HepG2 (cell line): ENCODE measurements around the gene UGP2. TPM values are rescaled to one million over a fixed set of nuclear protein-coding genes. Genes with fewer than 3 reads are reported as not detected.
A peak's percentile ranks its signal among the peaks of the same experiment; 100 is the strongest.

Source experiments
- ATAC-seq: fragments of 200-7000 bp; cut with Tn5 transposase; 3 replicates; pipeline ENCODE4 v1.9.1; 2020; ENCODE audit warnings: mild to moderate bottlenecking, moderate library complexity
- BruUV-seq: library from RNA; stranded (reverse); fragments of 400-500 nt; replicated peaks from 2 replicates; lab custom pipeline; 2021; lab: Mats Ljungman, UMichigan
- CTCF ChIA-PET: fragments of 300-600 bp; formaldehyde crosslinking; extraction: SDS; loops from one replicate; lab custom pipeline; 2021; ENCODE audit warnings: low total read pairs, inconsistent platforms, low intra/inter-chr PET ratio; lab: Yijun Ruan, JAX
- POLR2A ChIA-PET: fragments of 350-600 bp; sonication (Branson Sonifier 250); formaldehyde crosslinking; loops from one replicate; lab custom pipeline; 2020; ENCODE audit warnings: antibody characterized with exemption, inconsistent platforms; lab: Yijun Ruan, JAX
- DNase-seq: peaks from one replicate; pipeline ENCODE4 v3.0.0-alpha.2; 2015; ENCODE audit warnings: low spot score
- FAIRE-seq: peaks from 3 replicates; lab custom pipeline; 2011; peaks lifted over from hg19 to GRCh38; lab: Jason Lieb, UNC
- H2AFZ ChIP-seq: one replicate; pipeline ENCODE4 v1.6.1; 2011; ENCODE audit warnings: low read length, inconsistent platforms
- H3K27ac ChIP-seq: fragments of 300-600 bp; 3 replicates; pipeline ENCODE4 v1.8.0; 2011; ENCODE audit warnings: mixed run types, mild to moderate bottlenecking, mixed read lengths, low read length, inconsistent platforms; ENCODE audit not compliant: insufficient read depth; ENCODE audit errors: extremely low read length
- H3K27me3 ChIP-seq, 2 experiments: fragments of 200-600 bp in 1 of 2; 2 replicates in 1 of 2; 3 replicates in 1 of 2; pipeline versions ENCODE4 v1.6.0 to v1.8.0; 2011; ENCODE audit warnings: low read length in 2 of 2, mild to moderate bottlenecking in 2 of 2, moderate library complexity in 2 of 2, inconsistent platforms in 1 of 2; ENCODE audit not compliant: insufficient read depth in 2 of 2, control insufficient read depth in 1 of 2
- H3K36me3 ChIP-seq, 2 experiments: fragments of 200-600 bp in 1 of 2; replicated peaks in 1 of 2; 2 replicates in 1 of 2; 3 replicates in 1 of 2; pipeline versions ENCODE4 v1.5.1 to v1.8.0; 2011; ENCODE audit warnings: low read length in 2 of 2, inconsistent platforms in 1 of 2; ENCODE audit not compliant: insufficient read depth in 2 of 2, control insufficient read depth in 1 of 2
- H3K4me1 ChIP-seq: 2 replicates; pipeline ENCODE4 v1.5.1; 2012; ENCODE audit warnings: low read length, inconsistent platforms; ENCODE audit not compliant: insufficient read depth
- H3K4me2 ChIP-seq: 2 replicates; pipeline ENCODE4 v1.6.0; 2011; ENCODE audit warnings: low read depth, low read length, inconsistent platforms
- H3K4me3 ChIP-seq, 3 experiments: fragments of 200-600 bp in 1 of 3; sonication (generic), shearing (Covaris generic) in 1 of 3; replicated peaks in 1 of 3; 2 replicates each; pipeline ENCODE4 v1.5.1; 2011 to 2016; ENCODE audit warnings: low read length in 3 of 3, inconsistent platforms in 2 of 3, low read depth in 2 of 3, mild to moderate bottlenecking in 2 of 3, control low read depth in 1 of 3, mixed read lengths in 1 of 3; ENCODE audit not compliant: insufficient read depth in 1 of 3
- H3K79me2 ChIP-seq: one replicate; pipeline ENCODE4 v1.6.1; 2011; ENCODE audit warnings: low read length, inconsistent platforms; ENCODE audit not compliant: insufficient read depth
- H3K9ac ChIP-seq: 2 replicates; pipeline ENCODE4 v1.6.0; 2011; ENCODE audit warnings: mild to moderate bottlenecking, low read depth, low read length, inconsistent platforms; ENCODE audit not compliant: insufficient read depth
- H3K9me3 ChIP-seq: 2 replicates; pipeline ENCODE4 v1.5.1; 2012; ENCODE audit warnings: mild to moderate bottlenecking, low read length
- H4K20me1 ChIP-seq: 2 replicates; pipeline ENCODE4 v1.6.0; 2011; ENCODE audit warnings: inconsistent platforms, mild to moderate bottlenecking, low read length, moderate library complexity; ENCODE audit not compliant: insufficient read depth
- CBX5 ChIP-seq: sonication (generic); formaldehyde crosslinking; IDR thresholded peaks from 2 replicates; pipeline ENCODE4 v1.4.0; 2020; ENCODE audit warnings: missing genetic modification reagents, borderline replicate concordance
- DNMT1 ChIP-seq: sonication (generic); formaldehyde crosslinking; IDR thresholded peaks from 2 replicates; pipeline ENCODE4 v1.5.1; 2020; ENCODE audit warnings: mild to moderate bottlenecking, missing genetic modification reagents
- FOXO4 ChIP-seq: sonication (generic); formaldehyde crosslinking; conservative IDR thresholded peaks from 2 replicates; pipeline ENCODE4 v1.8.1; 2023; ENCODE audit warnings: missing genetic modification reagents
- HNF4G ChIP-seq, 2 experiments: sonication (generic) in 1 of 2; formaldehyde crosslinking in 1 of 2; IDR thresholded peaks; 2 replicates each; pipeline versions ENCODE4 v1.4.0 to v1.6.1; 2011 to 2020; ENCODE audit warnings: borderline replicate concordance in 2 of 2, low read depth in 2 of 2, mild to moderate bottlenecking in 2 of 2, low read length in 1 of 2, missing genetic modification reagents in 1 of 2, moderate library complexity in 1 of 2
- REPIN1 ChIP-seq: sonication (generic); formaldehyde crosslinking; IDR thresholded peaks from 2 replicates; pipeline ENCODE4 v1.8.0; 2022; ENCODE audit warnings: missing genetic modification reagents, low read depth, mild to moderate bottlenecking, borderline replicate concordance
- RXRB ChIP-seq: IDR thresholded peaks from 2 replicates; pipeline ENCODE4 v1.6.1; 2016; ENCODE audit warnings: borderline replicate concordance, missing genetic modification reagents, missing compliant biosample characterization
- SP5 ChIP-seq: IDR thresholded peaks from 2 replicates; pipeline ENCODE4 v1.6.1; 2016; ENCODE audit warnings: low read depth, borderline replicate concordance
- ZBTB1 ChIP-seq: sonication (generic); formaldehyde crosslinking; IDR thresholded peaks from 2 replicates; pipeline ENCODE4 v1.4.0; 2020; ENCODE audit warnings: missing genetic modification reagents, borderline replicate concordance
- ZKSCAN1 ChIP-seq: fragments of 150-350 bp; IDR thresholded peaks from 2 replicates; pipeline ENCODE4 v1.6.1; 2014; ENCODE audit warnings: low read length
- ZNF83 ChIP-seq: sonication (generic); formaldehyde crosslinking; IDR thresholded peaks from 2 replicates; pipeline ENCODE4 v1.4.0; 2020; ENCODE audit warnings: missing genetic modification reagents, mild to moderate bottlenecking, borderline replicate concordance
- WGBS: methylation state at CpG from one replicate; pipeline ENCODE4 v1.1.6; 2017; ENCODE audit warnings: low lambda C conversion rate; 5-methylcytosine and 5-hydroxymethylcytosine counted together
- in situ Hi-C: cut with HindIII; loops from 2 replicates; pipeline ENCODE4 v1.10.0; 2017; ENCODE audit warnings: low pct_unique_long_range_greater_than_20kb; ENCODE audit not compliant: extremely low pct_ligation_motif_present
- intact Hi-C: fragments of 100-400 bp; cut with micrococcal nuclease; formaldehyde crosslinking; loops from one replicate; pipeline ENCODE4 v1.10.0; 2022; ENCODE audit not compliant: unreplicated experiment
- polyA plus RNA-seq, 8 experiments: library from polyadenylated mRNA; depleted of rRNA in 3 of 8; stranded (reverse) in 7 of 8; unstranded in 1 of 8; fragments of >200 nt; fragmentation: Illumina TruSeq in 4 of 8; extraction: Trizol in 4 of 8; gene quantifications; 2 replicates each; pipeline versions ENCODE4 v1.2.1 to v1.2.3, GENCODE V29; 2011 to 2016; ENCODE audit warnings: low read depth in 4 of 8, missing spikeins in 1 of 8, mixed read lengths in 1 of 8; ENCODE audit not compliant: insufficient read depth in 1 of 8
- total RNA-seq, 5 experiments: library from RNA; depleted of rRNA; stranded (reverse); fragments of >200 nt; fragmentation: Illumina TruSeq; extraction: Trizol; gene quantifications; 2 replicates each; pipeline ENCODE4 v1.2.3, GENCODE V29; 2016; ENCODE audit warnings: low read depth in 1 of 5

The UGP2 gene
- total and polyA plus RNA-seq, 2 of the 13 experiments (the other 11 are each of a cell fraction or from before 2014, with no cell fraction given) = 96.0 to 134 TPM

- BruUV-seq = no TSS peak
- H3K4me2 ChIP-seq = no peak overlapping the region
- H3K4me1 ChIP-seq = peaks cover 28% of the 10 kb centered on the region
- ChIA-PET POLR2A (interaction anchor here (1.0 kb wide), 1 partner anchor 35 kb away, joined by 3 read pairs; the partner anchor contains the start of gene UGP2), CTCF (no interaction called here)
- DNase-seq = no peak
- H4K20me1 ChIP-seq = peaks cover 12% of the 10 kb centered on the region; the same call in 1 of the 2 replicates
- no peaks in the 10 kb centered on the region for H3K9me3 ChIP-seq
- peaks cover 33% of the 10 kb centered on the region for H3K79me2 ChIP-seq
- in situ Hi-C loops = loop anchor here (10.0 kb wide), 1 partner anchor 281 kb away; no protein-coding TSS in a partner anchor
- H3K9ac ChIP-seq = no peak overlapping the region
- FAIRE-seq = no peak
- no peak overlapping the region for H2AFZ ChIP-seq
- no peak for ATAC-seq
- 0 out of 2 replicates have a peak, but pooled peaks have one; percentile 33 for TF ChIP-seq FOXO4 (CRISPR knock-in tag)
- no peak for TF ChIP-seq CBX5 (CRISPR knock-in tag)
- TF ChIP-seq, all 625 proteins: peak for 1
- Histone ChIP-seq H3K4me3 (no peak overlapping the region), H3K27ac (no peak overlapping the region), H3K27me3 (no peaks in the 10 kb centered on the region), H3K36me3 (peaks cover 6 to 62% of the 10 kb centered on the region in 2 experiments)
- WGBS = 97% methylated on average over 3 of the region's 3 CpGs
- intact Hi-C loops = no loop called here
Measured at GRCh38 chr2:63875559-63876245, 34.0 kb downstream of the UGP2 start.

- POLR2A ChIA-PET = no interaction called here
- 97% methylated on average over 5 of the region's 5 CpGs for WGBS
- CTCF ChIA-PET = no interaction called here
- Histone ChIP-seq H4K20me1 (peaks cover 10% of the 10 kb centered on the region; the same call in 1 of the 2 replicates), H3K27ac (no peak overlapping the region), H3K4me3 (no peak overlapping the region), H3K4me1 (peaks cover 22% of the 10 kb centered on the region), H3K27me3 (no peaks in the 10 kb centered on the region), H3K9me3 (no peaks in the 10 kb centered on the region), H3K4me2 (no peak overlapping the region), H3K9ac (no peak overlapping the region), H3K36me3 (peaks cover 6 to 68% of the 10 kb centered on the region in 2 experiments), H3K79me2 (peaks cover 33% of the 10 kb centered on the region), H2AFZ (no peak overlapping the region)
- intact Hi-C loops (no loop called here), in situ Hi-C loops (loop anchor here (10.0 kb wide), 1 partner anchor 282 kb away; no protein-coding TSS in a partner anchor)
- ATAC-seq (no peak), DNase-seq (no peak), FAIRE-seq (no peak)
- no peak for TF ChIP-seq RXRB (CRISPR knock-in tag)
- no peak for TF ChIP-seq SP5 (CRISPR knock-in tag)
- no peak for TF ChIP-seq HNF4G (IDR thresholded peaks at IDR 0.05; ENCODE audit: borderline replicate concordance, low read depth, low read length)
- TF ChIP-seq HNF4G (CRISPR knock-in tag; IDR thresholded peaks at IDR 0.05; ENCODE audit: borderline replicate concordance, low read depth) = no peak
- TF ChIP-seq ZKSCAN1 = no peak
- TF ChIP-seq DNMT1 (CRISPR knock-in tag) = no peak
- TF ChIP-seq REPIN1 (CRISPR knock-in tag) = no peak
- no peak for TF ChIP-seq ZNF83 (CRISPR knock-in tag)
- TF ChIP-seq ZBTB1 (CRISPR knock-in tag) = no peak
- no TSS peak for BruUV-seq
Measured at GRCh38 chr2:63876311-63876710, 34.6 kb downstream of the UGP2 start.
